GM12892 (cell line): ENCODE results near the gene SPACA7.
"Not testable (repeated sequence)": the region's sequence is repeated elsewhere in the genome, so short reads cannot be mapped to it uniquely, and the experiment has no call there.

Source experiments
- DNase-seq: peaks from one replicate; pipeline ENCODE4 v3.0.0; 2011; ENCODE audit not compliant: insufficient read length
- FAIRE-seq: peaks from 2 replicates; lab custom pipeline; 2011; peaks lifted over from hg19 to GRCh38; lab: Jason Lieb, UNC
- POLR2A ChIP-seq: IDR thresholded peaks from 2 replicates; pipeline ENCODE4 v1.6.1; 2011; ENCODE audit warnings: low read depth, low read length, control low read depth
- POLR2AphosphoS5 ChIP-seq: IDR thresholded peaks from 2 replicates; pipeline ENCODE4 v1.6.1; 2011; ENCODE audit warnings: low read depth, low read length, control low read depth
- TAF1 ChIP-seq: IDR thresholded peaks from 2 replicates; pipeline ENCODE4 v1.6.1; 2011; ENCODE audit warnings: low read depth, mild to moderate bottlenecking, control low read depth, low read length, borderline replicate concordance

The SPACA7 gene

GRCh38 chr13:112391746-112392145 lies 15.6 kb downstream of the SPACA7 start:
- DNase-seq (no peak), FAIRE-seq (no peak)

GRCh38 chr13:112392719-112393118 lies 16.6 kb downstream of the SPACA7 start:
- no peak for DNase-seq
- no peak for FAIRE-seq
- TF ChIP-seq TAF1 (no peak), POLR2AphosphoS5 (no peak), POLR2A (no peak)

More at GRCh38 chr13:112391746-112392145, 15.6 kb downstream of the SPACA7 start:
- TF ChIP-seq TAF1: no peak
- TF ChIP-seq POLR2A: no peak
- TF ChIP-seq POLR2AphosphoS5: no peak

- peak; percentile 24 for FAIRE-seq
- not testable (repeated sequence) for DNase-seq
Measured at GRCh38 chr13:112395022-112395421, 18.9 kb downstream of the SPACA7 start.

- not testable (repeated sequence) for FAIRE-seq
Measured at GRCh38 chr13:112395941-112396340, 19.8 kb downstream of the SPACA7 start.

GRCh38 chr13:112397108-112397507 lies 21.0 kb downstream of the SPACA7 start:
- FAIRE-seq (no peak), DNase-seq (no peak)
- TF ChIP-seq POLR2AphosphoS5: no peak
- TF ChIP-seq TAF1: no peak
- TF ChIP-seq POLR2A: no peak

More at GRCh38 chr13:112395941-112396340, 19.8 kb downstream of the SPACA7 start:
- not testable (repeated sequence) for DNase-seq

- not testable (repeated sequence) for DNase-seq
- peak; percentile 80 for FAIRE-seq
Measured at GRCh38 chr13:112398347-112398746, 22.2 kb downstream of the SPACA7 start.

- DNase-seq, FAIRE-seq: not testable (repeated sequence)
Measured at GRCh38 chr13:112409828-112410227, 33.7 kb downstream of the SPACA7 start.

GRCh38 chr13:112416647-112417046 lies 40.5 kb downstream of the SPACA7 start:
- FAIRE-seq (no peak), DNase-seq (no peak)
- no peak for TF ChIP-seq POLR2AphosphoS5
- TF ChIP-seq POLR2A: no peak
- no peak for TF ChIP-seq TAF1

GRCh38 chr13:112417079-112417478 lies 40.9 kb downstream of the SPACA7 start:
- no peak for TF ChIP-seq POLR2AphosphoS5
- TF ChIP-seq TAF1: no peak
- TF ChIP-seq POLR2A: no peak
- FAIRE-seq (no peak), DNase-seq (no peak)

- no peak for TF ChIP-seq TAF1
- no peak for TF ChIP-seq POLR2AphosphoS5
- no peak for TF ChIP-seq POLR2A
- DNase-seq: no peak
- FAIRE-seq: no peak
Measured at GRCh38 chr13:112424098-112424497, 47.9 kb downstream of the SPACA7 start.

- TF ChIP-seq POLR2AphosphoS5 (no peak), TAF1 (no peak), POLR2A (no peak)
- FAIRE-seq: no peak
- no peak for DNase-seq
Measured at GRCh38 chr13:112428704-112429103, 52.5 kb downstream of the SPACA7 start.

GRCh38 chr13:112431734-112432133 lies 55.6 kb downstream of the SPACA7 start:
- DNase-seq (no peak), FAIRE-seq (no peak)
- TF ChIP-seq POLR2A: no peak
- TF ChIP-seq TAF1: no peak
- TF ChIP-seq POLR2AphosphoS5: no peak

- not testable (repeated sequence) for DNase-seq
Measured at GRCh38 chr13:112432734-112433133, 56.6 kb downstream of the SPACA7 start.

GRCh38 chr13:112433517-112433916 lies 57.4 kb downstream of the SPACA7 start:
- not testable (repeated sequence) for DNase-seq, FAIRE-seq

More at GRCh38 chr13:112432734-112433133, 56.6 kb downstream of the SPACA7 start:
- not testable (repeated sequence) for FAIRE-seq
